CD8-positive, alpha-beta memory T cell (primary cell): ENCODE results near the gene BACH2. TPM values are rescaled to one million over a fixed set of nuclear protein-coding genes. Genes with fewer than 3 reads are reported as not detected.
A peak's percentile ranks its signal among the peaks of the same experiment; 100 is the strongest.

ENCODE experiments used
- CTCF ChIA-PET: fragments of 350-600 bp; sonication (Branson Sonifier 250); formaldehyde crosslinking; loops from one replicate; lab custom pipeline; 2021; ENCODE audit warnings: antibody characterized with exemption; lab: Charles Lee
- POLR2A ChIA-PET: fragments of 350-600 bp; sonication (Branson Sonifier 250); formaldehyde crosslinking; loops from one replicate; lab custom pipeline; 2021; ENCODE audit warnings: antibody characterized with exemption; lab: Charles Lee
- DNase-seq, 5 donors: peaks; one replicate each; pipeline versions ENCODE4 v3.0.0 to v3.0.0-alpha.2; 2020 to 2022; ENCODE audit warnings: mixed read lengths in 1 of 5
- H3K27ac ChIP-seq: one replicate; pipeline ENCODE4 v1.7.0; 2013; ENCODE audit warnings: low read depth, mild to moderate bottlenecking, low read length, moderate library complexity
- H3K27me3 ChIP-seq: 2 replicates; pipeline ENCODE4 v1.7.0; 2013; ENCODE audit warnings: low read length, mild to moderate bottlenecking; ENCODE audit not compliant: insufficient read depth, poor library complexity, severe bottlenecking
- H3K36me3 ChIP-seq: 2 replicates; pipeline ENCODE4 v1.7.0; 2013; ENCODE audit warnings: mild to moderate bottlenecking, low read length, moderate library complexity; ENCODE audit not compliant: insufficient read depth
- H3K4me1 ChIP-seq: 2 replicates; pipeline ENCODE4 v1.7.0; 2013; ENCODE audit warnings: mild to moderate bottlenecking, low read length, moderate library complexity; ENCODE audit not compliant: insufficient read depth
- H3K4me3 ChIP-seq: 2 replicates; pipeline ENCODE4 v1.7.0; 2013; ENCODE audit warnings: mild to moderate bottlenecking, low read length
- H3K9me3 ChIP-seq: 2 replicates; pipeline ENCODE4 v1.7.0; 2013; ENCODE audit warnings: mild to moderate bottlenecking, low read length
- H3K27ac Mint-ChIP-seq, 8 donors: one replicate each; pipeline ENCODE4 v1.8.0; 2020 to 2021; ENCODE audit warnings: mixed read lengths in 8 of 8, mild to moderate bottlenecking in 6 of 8, inconsistent platforms in 3 of 8, moderate library complexity in 3 of 8
- H3K27me3 Mint-ChIP-seq, 2 donors: one replicate each; pipeline ENCODE4 v1.8.0; 2020 to 2021; ENCODE audit warnings: mixed read lengths in 2 of 2, mild to moderate bottlenecking in 1 of 2, moderate library complexity in 1 of 2
- H3K36me3 Mint-ChIP-seq, 3 donors: one replicate each; pipeline ENCODE4 v1.8.0; 2020 to 2021; ENCODE audit warnings: mixed read lengths in 3 of 3, inconsistent platforms in 1 of 3, mild to moderate bottlenecking in 1 of 3
- H3K4me1 Mint-ChIP-seq, 3 donors: one replicate each; pipeline ENCODE4 v1.8.0; 2020 to 2021; ENCODE audit warnings: mixed read lengths in 3 of 3, inconsistent platforms in 1 of 3, mild to moderate bottlenecking in 1 of 3
- H3K4me3 Mint-ChIP-seq, 7 donors: one replicate each; pipeline ENCODE4 v1.8.0; 2020 to 2021; ENCODE audit warnings: mixed read lengths in 7 of 7, mild to moderate bottlenecking in 6 of 7, moderate library complexity in 4 of 7, inconsistent platforms in 2 of 7
- H3K9me3 Mint-ChIP-seq, 5 donors: one replicate each; pipeline ENCODE4 v1.8.0; 2020 to 2022; ENCODE audit warnings: mixed read lengths in 5 of 5, mild to moderate bottlenecking in 3 of 5, moderate library complexity in 2 of 5, inconsistent platforms in 1 of 5
- polyA plus RNA-seq: library from polyadenylated mRNA; unstranded; fragments of 300-500 nt; fragmentation: Illumina TruSeq; gene quantifications from one replicate; pipeline ENCODE4 v1.2.3, GENCODE V29; 2021
- total RNA-seq, 2 experiments: library from RNA; stranded (reverse); gene quantifications; one replicate each; pipeline ENCODE4 v1.2.3, GENCODE V29; 2021

The BACH2 gene
- total and polyA plus RNA-seq, 3 experiments from 2014 or later, result 7.4 to 41.8 (median 39.9) TPM

- Mint-ChIP-seq H3K36me3 (peaks cover 0 to 66% (median 13%) of the 10 kb centered on the region in 3 donors), H3K4me1 (peaks cover 4 to 11% (median 7%) of the 10 kb centered on the region in 3 donors), H3K27ac (peak overlapping the region in 2 of 8 donors; percentile 33 to 50), H3K9me3 (no peaks in the 10 kb centered on the region), H3K27me3 (no peaks in the 10 kb centered on the region), H3K4me3 (no peak overlapping the region)
- no peak for DNase-seq
- no peak overlapping the region for H3K27ac ChIP-seq
- no peaks in the 10 kb centered on the region for H3K27me3 ChIP-seq
- H3K9me3 ChIP-seq, result no peaks in the 10 kb centered on the region
- POLR2A ChIA-PET, result interaction anchor here (0.6 kb wide), 1 partner anchor 117 kb away, joined by 4 read pairs; no protein-coding TSS in a partner anchor
- H3K36me3 ChIP-seq, result peaks cover 19% of the 10 kb centered on the region
- peaks cover 4% of the 10 kb centered on the region for H3K4me1 ChIP-seq
- no peak overlapping the region for H3K4me3 ChIP-seq
- CTCF ChIA-PET, result interaction anchor here (1.3 to 6.4 kb wide), 5 partner anchors 354 to 540 kb away, joined by 3 to 113 read pairs (median 20); no protein-coding TSS in a partner anchor
Observed at GRCh38 chr6:89939144-89939543, 357.5 kb downstream of the BACH2 start.

DNA sequence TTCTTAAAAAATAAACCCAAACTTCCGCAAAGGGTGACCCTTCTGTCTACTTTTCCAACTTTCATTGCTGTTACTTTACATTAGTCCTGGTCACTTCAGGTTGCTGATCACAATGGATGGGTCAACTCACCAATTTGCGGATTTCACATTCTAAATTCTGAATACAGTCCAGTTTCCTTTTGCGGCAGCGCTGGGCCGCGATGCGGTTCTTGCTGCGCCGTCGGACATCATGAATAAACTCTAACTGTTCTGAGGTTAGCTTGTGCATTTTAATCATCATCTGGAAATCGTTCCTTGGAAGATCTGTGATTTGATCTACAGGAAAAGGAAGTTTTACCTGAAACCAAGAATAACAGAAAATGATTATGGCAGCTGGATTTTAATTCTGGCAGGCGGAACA is 358.6 kb downstream of the BACH2 start:
- Histone ChIP-seq H3K27ac (no peak overlapping the region), H3K4me1 (peaks cover 4% of the 10 kb centered on the region), H3K36me3 (peaks cover 19% of the 10 kb centered on the region), H3K27me3 (no peaks in the 10 kb centered on the region), H3K4me3 (no peak overlapping the region), H3K9me3 (no peaks in the 10 kb centered on the region)
- Mint-ChIP-seq H3K36me3 (peaks cover 0 to 69% (median 18%) of the 10 kb centered on the region in 3 donors), H3K27ac (no peak overlapping the region), H3K27me3 (no peaks in the 10 kb centered on the region), H3K9me3 (no peaks in the 10 kb centered on the region), H3K4me3 (no peak overlapping the region), H3K4me1 (peaks cover 4 to 11% (median 7%) of the 10 kb centered on the region in 3 donors)
- DNase-seq, result no peak
- ChIA-PET CTCF (interaction anchor here (1.0 to 3.3 kb wide), 2 partner anchors 455 to 541 kb away, joined by 4 to 11 read pairs; no protein-coding TSS in a partner anchor), POLR2A (no interaction called here)

DNA sequence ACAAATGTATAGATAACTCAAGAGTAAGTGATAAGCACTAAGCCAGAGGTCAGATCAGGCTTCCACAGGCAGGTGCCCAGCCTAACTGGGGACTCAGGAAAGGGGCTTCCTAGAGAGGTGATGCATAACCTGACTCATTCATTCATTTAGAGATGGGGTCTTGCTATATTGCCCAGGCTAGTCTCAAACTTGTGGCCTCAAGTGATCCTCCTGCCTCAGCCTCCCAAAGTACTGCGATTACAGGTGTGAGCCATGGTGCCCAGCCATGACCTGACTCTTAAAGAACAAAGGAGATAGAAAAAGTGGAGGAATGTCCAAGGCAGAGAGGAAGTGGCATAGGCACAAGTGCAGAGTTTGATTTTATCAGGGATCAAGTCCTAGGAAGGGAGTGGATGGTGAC is 360.5 kb downstream of the BACH2 start:
- CTCF ChIA-PET, result interaction anchor here (0.9 to 3.3 kb wide), 2 partner anchors 452 to 543 kb away, joined by 3 to 11 read pairs; no protein-coding TSS in a partner anchor
- peaks cover 0 to 75% (median 19%) of the 10 kb centered on the region in 3 donors for H3K36me3 Mint-ChIP-seq

DNA sequence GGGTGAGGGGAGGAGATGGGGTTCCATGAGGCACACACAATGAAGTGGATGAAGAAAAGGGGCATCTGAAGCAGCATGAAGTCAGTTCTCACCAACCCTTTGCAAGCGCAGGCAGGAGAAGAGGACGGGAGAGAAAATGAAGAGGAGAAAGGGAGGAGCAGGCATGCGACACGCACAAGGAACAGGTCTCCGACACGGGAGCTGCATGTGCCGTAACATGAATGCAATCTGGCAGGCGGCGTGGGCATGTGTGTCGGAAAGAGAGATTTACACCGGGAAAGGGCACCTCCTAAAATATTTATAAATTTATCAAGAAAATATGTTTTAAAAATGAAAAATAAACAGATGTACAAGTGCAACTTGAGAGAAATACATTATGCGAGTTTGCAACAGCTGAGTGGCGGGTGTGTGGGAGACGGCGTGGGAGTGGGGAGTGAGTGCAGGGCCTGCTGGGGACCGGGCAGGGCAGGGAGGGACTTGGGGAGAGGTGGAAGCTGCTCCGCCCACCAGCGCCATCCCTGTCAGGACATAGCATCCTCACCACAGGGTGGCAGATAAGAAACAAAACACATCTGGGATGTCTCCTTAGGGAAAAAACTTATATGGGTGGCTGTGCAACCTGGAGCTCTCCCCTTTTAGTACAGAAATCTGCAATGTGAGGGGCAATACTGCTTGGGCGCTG is 361.8 kb downstream of the BACH2 start:
- peak overlapping the region in 2 of 8 donors; percentile 34 to 76 for H3K27ac Mint-ChIP-seq
- H3K9me3 Mint-ChIP-seq, result no peaks in the 10 kb centered on the region
- no peak overlapping the region for H3K4me3 Mint-ChIP-seq
- DNase-seq, result no peak
- Histone ChIP-seq H3K4me3 (no peak overlapping the region), H3K27me3 (no peaks in the 10 kb centered on the region), H3K4me1 (peaks cover under 1% of the 10 kb centered on the region), H3K36me3 (peaks cover 23% of the 10 kb centered on the region), H3K27ac (no peak overlapping the region), H3K9me3 (no peaks in the 10 kb centered on the region)
- CTCF ChIA-PET, result interaction anchor here (0.5 kb wide), 1 partner anchor 111 kb away, joined by 3 read pairs; no protein-coding TSS in a partner anchor
- no peaks in the 10 kb centered on the region for H3K27me3 Mint-ChIP-seq
- peaks cover under 1 to 2% (median under 1%) of the 10 kb centered on the region in 3 donors for H3K4me1 Mint-ChIP-seq
- peaks cover 0 to 76% (median 15%) of the 10 kb centered on the region in 3 donors for H3K36me3 Mint-ChIP-seq
- POLR2A ChIA-PET, result no interaction called here

More for the DNA sequence above, 360.5 kb downstream of the BACH2 start:
- H3K4me3 Mint-ChIP-seq, result no peak overlapping the region
- peaks cover 4 to 10% (median 7%) of the 10 kb centered on the region in 3 donors for H3K4me1 Mint-ChIP-seq
- Histone ChIP-seq H3K4me3 (no peak overlapping the region), H3K9me3 (no peaks in the 10 kb centered on the region), H3K27me3 (no peaks in the 10 kb centered on the region), H3K4me1 (peaks cover 4% of the 10 kb centered on the region), H3K36me3 (peaks cover 23% of the 10 kb centered on the region), H3K27ac (no peak overlapping the region)
- no peaks in the 10 kb centered on the region for H3K27me3 Mint-ChIP-seq
- DNase-seq, result no peak
- H3K27ac Mint-ChIP-seq, result peak overlapping the region in 2 of 8 donors; percentile 54 to 74
- POLR2A ChIA-PET, result no interaction called here
- no peaks in the 10 kb centered on the region for H3K9me3 Mint-ChIP-seq

- H3K4me1 Mint-ChIP-seq, result peaks cover 8 to 13% (median 10%) of the 10 kb centered on the region in 3 donors
- Histone ChIP-seq H3K27me3 (no peaks in the 10 kb centered on the region), H3K9me3 (no peaks in the 10 kb centered on the region), H3K4me1 (peaks cover 6% of the 10 kb centered on the region), H3K36me3 (peaks cover 23% of the 10 kb centered on the region), H3K27ac (no peak overlapping the region), H3K4me3 (no peak overlapping the region)
- H3K4me3 Mint-ChIP-seq, result no peak overlapping the region
- H3K27me3 Mint-ChIP-seq, result no peaks in the 10 kb centered on the region
- no peak overlapping the region for H3K27ac Mint-ChIP-seq
- H3K9me3 Mint-ChIP-seq, result no peaks in the 10 kb centered on the region
- ChIA-PET POLR2A (no interaction called here), CTCF (no interaction called here)
- peaks cover 0 to 73% (median 17%) of the 10 kb centered on the region in 3 donors for H3K36me3 Mint-ChIP-seq
- DNase-seq, result no peak
Observed at GRCh38 chr6:89932245-89932802, 364.3 kb downstream of the BACH2 start.

- Histone ChIP-seq H3K36me3 (peaks cover 10% of the 10 kb centered on the region), H3K4me1 (peaks cover 6% of the 10 kb centered on the region), H3K9me3 (no peaks in the 10 kb centered on the region), H3K27me3 (no peaks in the 10 kb centered on the region), H3K4me3 (no peak overlapping the region), H3K27ac (no peak overlapping the region)
- H3K27ac Mint-ChIP-seq, result no peak overlapping the region
- H3K9me3 Mint-ChIP-seq, result no peaks in the 10 kb centered on the region
- CTCF ChIA-PET, result interaction anchor here (1.2 to 1.7 kb wide), 2 partner anchors 10 kb away, joined by 3 to 5 read pairs; no protein-coding TSS in a partner anchor
- peaks cover 0 to 58% (median 10%) of the 10 kb centered on the region in 3 donors for H3K36me3 Mint-ChIP-seq
- no peak for DNase-seq
- POLR2A ChIA-PET, result no interaction called here
- peaks cover 17 to 28% (median 25%) of the 10 kb centered on the region in 3 donors for H3K4me1 Mint-ChIP-seq
- H3K27me3 Mint-ChIP-seq, result no peaks in the 10 kb centered on the region
- H3K4me3 Mint-ChIP-seq, result no peak overlapping the region
Observed at GRCh38 chr6:89930789-89931188, 365.9 kb downstream of the BACH2 start.

- H3K36me3 ChIP-seq, result peaks cover 3% of the 10 kb centered on the region
- no peaks in the 10 kb centered on the region for H3K27me3 Mint-ChIP-seq
- H3K27ac Mint-ChIP-seq, result peak overlapping the region in 2 of 8 donors; percentile 22 to 26
- H3K9me3 Mint-ChIP-seq, result no peaks in the 10 kb centered on the region
- H3K4me1 ChIP-seq, result peaks cover 6% of the 10 kb centered on the region
- H3K27ac ChIP-seq, result no peak overlapping the region
- peaks cover 0 to 38% (median 8%) of the 10 kb centered on the region in 3 donors for H3K36me3 Mint-ChIP-seq
- peaks cover 20 to 31% (median 30%) of the 10 kb centered on the region in 3 donors for H3K4me1 Mint-ChIP-seq
- ChIA-PET POLR2A (no interaction called here), CTCF (interaction anchor here (1.0 kb wide), 1 partner anchor 12 kb away, joined by 3 read pairs; no protein-coding TSS in a partner anchor)
- H3K4me3 ChIP-seq, result no peak overlapping the region
- H3K9me3 ChIP-seq, result no peaks in the 10 kb centered on the region
- no peak for DNase-seq
- H3K4me3 Mint-ChIP-seq, result no peak overlapping the region
- H3K27me3 ChIP-seq, result no peaks in the 10 kb centered on the region
Observed at GRCh38 chr6:89928604-89929003, 368.0 kb downstream of the BACH2 start.
